Muscle layer of duodenum (tissue), 2 donors: ENCODE data around the gene SEMA4D.
A peak's percentile ranks its signal among the peaks of the same experiment; 100 is the strongest.

Source experiments
- H3K27ac ChIP-seq: one replicate; pipeline ENCODE4 v1.7.0; 2013; ENCODE audit warnings: mild to moderate bottlenecking, low read length
- H3K27me3 ChIP-seq: one replicate; pipeline ENCODE4 v1.7.0; 2013; ENCODE audit warnings: low read depth, mild to moderate bottlenecking, control low read depth, low read length
- H3K36me3 ChIP-seq, 2 donors: one replicate each; pipeline ENCODE4 v1.7.0; 2013; ENCODE audit warnings: low read length in 2 of 2, control low read depth in 1 of 2, mild to moderate bottlenecking in 1 of 2; ENCODE audit not compliant: insufficient read depth in 2 of 2, control insufficient read depth in 1 of 2
- H3K4me1 ChIP-seq, 2 donors: one replicate each; pipeline ENCODE4 v1.7.0; 2013; ENCODE audit warnings: low read length in 2 of 2, mild to moderate bottlenecking in 2 of 2, control low read depth in 1 of 2, moderate library complexity in 1 of 2; ENCODE audit not compliant: insufficient read depth in 2 of 2, control insufficient read depth in 1 of 2
- H3K4me3 ChIP-seq, 2 donors: one replicate each; pipeline ENCODE4 v1.7.0; 2013; ENCODE audit warnings: low read length in 2 of 2, low read depth in 1 of 2, mild to moderate bottlenecking in 1 of 2
- H3K9me3 ChIP-seq, 2 donors: one replicate each; pipeline ENCODE4 v1.7.0; 2013; ENCODE audit warnings: low read length in 2 of 2, control low read depth in 1 of 2, mild to moderate bottlenecking in 1 of 2; ENCODE audit not compliant: control insufficient read depth in 1 of 2
- donor health status: healthy.

The SEMA4D gene

GRCh38 chr9:89329917-89330316 lies 168.0 kb downstream of the SEMA4D start:
- Histone ChIP-seq H3K36me3 (peaks cover 62 to 76% of the 10 kb centered on the region in 2 donors), H3K4me1 (no peaks in the 10 kb centered on the region), H3K27ac (no peak overlapping the region), H3K4me3 (no peak overlapping the region), H3K9me3 (no peaks in the 10 kb centered on the region), H3K27me3 (no peaks in the 10 kb centered on the region)

GRCh38 chr9:89328064-89328463 lies 169.8 kb downstream of the SEMA4D start:
- Histone ChIP-seq H3K9me3 (no peaks in the 10 kb centered on the region), H3K36me3 (peaks cover 45 to 57% of the 10 kb centered on the region in 2 donors), H3K4me1 (peaks cover 0 to 4% of the 10 kb centered on the region in 2 donors), H3K27ac (no peak overlapping the region), H3K4me3 (no peak overlapping the region), H3K27me3 (no peaks in the 10 kb centered on the region)

- Histone ChIP-seq H3K9me3 (no peaks in the 10 kb centered on the region), H3K4me3 (no peak overlapping the region), H3K36me3 (peaks cover 30 to 39% of the 10 kb centered on the region in 2 donors), H3K4me1 (peaks cover 0 to 10% of the 10 kb centered on the region in 2 donors), H3K27ac (no peak overlapping the region), H3K27me3 (no peaks in the 10 kb centered on the region)
Observed at GRCh38 chr9:89325733-89326132, 172.2 kb downstream of the SEMA4D start.

DNA sequence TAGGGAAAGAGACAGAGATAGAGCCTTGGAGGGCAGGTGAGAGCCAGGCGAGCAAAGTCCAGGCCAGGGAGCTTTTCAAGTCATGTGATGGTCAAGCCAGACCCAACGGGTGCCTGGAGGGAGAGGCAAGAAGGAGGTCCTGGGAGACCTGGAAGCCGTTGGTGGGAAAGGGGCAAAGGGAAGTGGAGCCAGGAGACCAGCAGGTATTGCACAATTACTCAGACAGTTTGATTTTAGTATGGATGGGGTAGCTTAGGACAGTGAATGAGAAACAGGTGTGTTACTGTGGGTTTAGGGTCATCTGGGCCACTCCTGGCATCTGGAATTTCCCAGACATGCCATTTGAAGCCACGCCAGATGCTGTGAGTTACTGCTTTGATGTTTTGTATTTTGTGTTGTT lies 174.5 kb downstream of the SEMA4D start:
- H3K36me3 ChIP-seq: peaks cover 14 to 19% of the 10 kb centered on the region in 2 donors
- H3K27ac ChIP-seq: no peak overlapping the region

DNA sequence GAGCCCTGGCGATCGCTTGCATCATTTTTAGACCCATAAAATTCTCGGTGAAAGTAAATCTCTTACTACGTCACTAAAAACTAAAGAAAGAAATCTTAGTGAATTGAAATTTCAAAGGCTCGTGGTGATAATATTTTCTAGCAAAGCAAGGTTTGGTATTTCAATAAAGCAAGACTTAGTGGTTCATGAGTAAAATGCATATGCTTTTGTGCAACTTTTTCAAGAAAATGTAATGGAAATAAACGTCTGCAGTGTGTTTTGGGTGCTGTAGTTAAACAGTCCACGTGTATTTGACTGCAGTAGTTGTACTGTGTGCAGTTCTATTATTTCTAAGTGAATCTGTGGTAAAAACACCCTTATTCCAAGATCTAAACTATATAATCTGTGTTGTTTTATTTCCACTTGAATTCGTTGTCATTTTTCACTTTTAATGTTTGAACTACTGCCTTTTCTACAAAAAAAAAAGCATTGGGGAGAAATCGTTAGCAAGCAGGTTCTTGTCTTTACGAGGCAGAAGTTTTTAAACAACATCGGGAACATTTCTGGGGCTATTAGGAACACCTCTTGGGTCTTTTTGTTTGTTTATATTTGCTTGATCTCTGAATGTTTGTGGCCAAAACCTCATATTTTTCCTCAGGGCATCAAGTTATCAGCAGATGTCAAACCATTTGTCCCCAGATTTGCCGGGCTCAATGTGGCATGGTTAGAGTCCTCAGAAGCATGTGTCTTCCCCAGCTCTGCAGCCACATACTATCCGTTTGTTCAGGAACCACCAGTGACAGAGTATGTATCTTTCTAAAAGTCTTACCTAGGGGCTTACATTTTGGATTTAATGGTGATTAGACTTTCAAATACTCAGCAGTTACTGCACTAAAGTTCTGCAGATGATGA lies 178.7 kb downstream of the SEMA4D start:
- Histone ChIP-seq H3K36me3 (peaks cover 0 to 6% of the 10 kb centered on the region in 2 donors), H3K9me3 (no peaks in the 10 kb centered on the region), H3K4me1 (peaks cover 9 to 23% of the 10 kb centered on the region in 2 donors), H3K27ac (peak overlapping the region; percentile 98), H3K4me3 (peak overlapping the region; percentile 71 to 72), H3K27me3 (no peaks in the 10 kb centered on the region)

More for the DNA sequence above, 174.5 kb downstream of the SEMA4D start:
- Histone ChIP-seq H3K4me1 (peaks cover 9 to 23% of the 10 kb centered on the region in 2 donors), H3K9me3 (no peaks in the 10 kb centered on the region), H3K27me3 (no peaks in the 10 kb centered on the region), H3K4me3 (no peak overlapping the region)

DNA sequence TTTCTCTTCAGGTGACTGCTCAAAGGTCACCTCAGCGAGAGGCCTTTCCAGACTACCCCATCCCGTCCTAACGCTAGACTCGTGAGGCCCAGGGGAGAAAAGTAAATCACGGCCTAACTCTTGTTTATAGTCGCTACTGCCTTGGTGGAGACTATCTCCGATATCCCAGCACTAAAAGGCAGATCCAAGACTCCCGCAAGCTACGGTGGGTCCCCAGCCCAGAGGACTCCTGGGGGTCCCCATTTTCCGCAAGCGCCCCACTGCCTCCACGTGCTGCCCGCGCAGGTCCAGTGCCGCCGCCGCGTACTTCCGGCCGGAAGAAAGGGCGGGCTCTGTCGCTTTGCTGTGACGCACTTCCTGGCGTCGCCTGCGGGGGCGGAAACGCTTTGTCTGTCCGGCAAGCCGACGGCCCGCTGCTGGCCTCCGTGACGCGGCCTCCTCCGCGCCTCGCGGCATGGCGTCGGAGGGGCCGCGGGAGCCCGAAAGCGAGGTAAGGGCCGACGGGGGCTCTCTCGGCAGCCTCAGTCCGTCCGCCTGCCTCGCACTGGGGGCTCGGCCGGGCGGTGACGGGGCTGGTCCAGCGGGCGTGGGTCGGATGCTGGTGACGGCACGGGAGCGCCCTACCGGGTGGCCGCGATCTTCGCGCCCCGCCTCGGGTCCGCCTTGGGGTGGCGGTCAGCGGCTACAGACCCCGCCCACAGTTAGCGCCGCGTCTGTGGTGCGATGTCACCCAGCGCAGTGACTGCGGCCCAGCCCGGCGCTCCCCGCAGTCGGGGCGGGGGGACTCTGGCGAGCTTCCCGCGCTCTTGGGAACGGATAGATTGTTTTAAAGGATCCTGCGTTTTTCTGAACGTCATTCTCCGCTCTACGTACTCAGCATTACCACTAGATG lies 179.5 kb downstream of the SEMA4D start, which contains the start of gene SECISBP2:
TSS of gene SECISBP2 (plus strand) at position 378 of the 892 bp plus-strand sequence. CDS start at position 455, 77 bp downstream.
- Histone ChIP-seq H3K4me1 (peaks cover 9 to 22% of the 10 kb centered on the region in 2 donors), H3K27ac (peak within 1 kb of the TSS; percentile 98), H3K9me3 (no peaks in the 10 kb centered on the region), H3K27me3 (no peaks in the 10 kb centered on the region), H3K36me3 (peaks cover 0 to 6% of the 10 kb centered on the region in 2 donors), H3K4me3 (peak within 1 kb of the TSS; percentile 71 to 72)

- Histone ChIP-seq H3K4me3 (peak overlapping the region in 1 of 2 donors; percentile 72), H3K27me3 (no peaks in the 10 kb centered on the region), H3K36me3 (peaks cover 0 to 6% of the 10 kb centered on the region in 2 donors), H3K4me1 (peaks cover 9 to 19% of the 10 kb centered on the region in 2 donors), H3K27ac (peak overlapping the region; percentile 98), H3K9me3 (no peaks in the 10 kb centered on the region)
Observed at GRCh38 chr9:89317282-89317681, 180.6 kb downstream of the SEMA4D start.

- Histone ChIP-seq H3K36me3 (peaks cover 0 to 7% of the 10 kb centered on the region in 2 donors), H3K4me1 (peaks cover 9 to 21% of the 10 kb centered on the region in 2 donors), H3K27ac (no peak overlapping the region), H3K4me3 (no peak overlapping the region), H3K9me3 (no peaks in the 10 kb centered on the region), H3K27me3 (no peaks in the 10 kb centered on the region)
Observed at GRCh38 chr9:89315482-89315881, 182.4 kb downstream of the SEMA4D start.

DNA sequence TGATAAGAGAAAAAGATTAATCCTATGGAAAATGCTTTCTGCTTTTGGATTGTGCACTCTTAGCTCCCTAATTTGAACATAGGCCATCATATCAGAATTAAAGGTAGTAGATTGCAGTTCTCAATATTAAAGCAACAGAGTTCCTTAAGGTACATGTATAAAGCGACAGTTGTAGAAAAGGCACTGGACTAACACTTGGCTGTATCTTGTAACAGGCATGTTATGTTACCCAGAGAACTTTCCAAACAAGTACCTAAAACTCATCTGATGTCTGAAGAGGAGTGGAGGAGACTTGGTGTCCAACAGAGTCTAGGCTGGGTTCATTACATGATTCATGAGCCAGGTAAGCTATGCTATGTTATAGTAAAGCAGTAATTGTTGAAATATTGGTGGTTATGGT lies 183.0 kb downstream of the SEMA4D start:
- Histone ChIP-seq H3K36me3 (peaks cover 0 to 10% of the 10 kb centered on the region in 2 donors), H3K9me3 (no peaks in the 10 kb centered on the region), H3K27me3 (no peaks in the 10 kb centered on the region), H3K4me3 (no peak overlapping the region), H3K27ac (no peak overlapping the region), H3K4me1 (peaks cover 9 to 16% of the 10 kb centered on the region in 2 donors)

- Histone ChIP-seq H3K4me1 (peaks cover 0 to 9% of the 10 kb centered on the region in 2 donors), H3K27me3 (no peaks in the 10 kb centered on the region), H3K36me3 (peaks cover 0 to 10% of the 10 kb centered on the region in 2 donors), H3K4me3 (no peak overlapping the region), H3K9me3 (no peaks in the 10 kb centered on the region), H3K27ac (no peak overlapping the region)
Observed at GRCh38 chr9:89313842-89314241, 184.1 kb downstream of the SEMA4D start.

DNA sequence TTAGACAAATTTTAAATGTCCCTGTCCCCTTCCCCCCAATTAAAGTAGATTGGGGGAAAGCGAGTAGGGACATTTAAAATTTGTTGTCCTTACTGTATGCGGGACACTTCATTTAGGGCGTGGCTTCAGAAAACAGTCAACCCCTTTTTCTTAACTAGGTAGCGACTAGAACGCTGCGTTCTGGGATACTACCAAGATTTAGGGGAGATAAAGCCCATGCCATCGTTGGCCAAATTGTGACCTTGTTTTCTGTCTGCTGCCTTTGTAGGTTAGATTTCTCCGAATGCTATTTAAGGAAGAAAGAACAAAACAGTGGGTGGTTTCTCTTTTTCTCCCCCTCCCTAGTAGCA lies 185.7 kb downstream of the SEMA4D start:
- Histone ChIP-seq H3K27me3 (no peaks in the 10 kb centered on the region), H3K36me3 (peaks cover 0 to 4% of the 10 kb centered on the region in 2 donors), H3K4me3 (peak overlapping the region; percentile 78 to 82), H3K27ac (peak overlapping the region; percentile 82), H3K9me3 (no peaks in the 10 kb centered on the region), H3K4me1 (peaks cover 0 to 9% of the 10 kb centered on the region in 2 donors)
